HEK293T (cell line): ENCODE data around the gene SEMA3D.

Experiments used
- BHLHE40 ChIP-seq: fragments of 450-650 bp; IDR thresholded peaks from 2 replicates; pipeline ENCODE4 v1.6.1; 2016; ENCODE audit warnings: mild to moderate bottlenecking, moderate library complexity, borderline replicate concordance
- CTBP1 ChIP-seq: fragments of 450-650 bp; IDR thresholded peaks from 2 replicates; pipeline ENCODE4 v1.6.1; 2016; ENCODE audit warnings: borderline replicate concordance
- ELF4 ChIP-seq: fragments of 450-650 bp; IDR thresholded peaks from 2 replicates; pipeline ENCODE4 v1.6.1; 2017; ENCODE audit warnings: antibody characterized with exemption
- FOXA1 ChIP-seq: fragments of 450-650 bp; IDR thresholded peaks from 2 replicates; pipeline ENCODE4 v1.6.1; 2016; ENCODE audit warnings: mild to moderate bottlenecking
- LEF1 ChIP-seq: fragments of 450-650 bp; IDR thresholded peaks from 2 replicates; pipeline ENCODE4 v1.6.1; 2017; ENCODE audit warnings: mild to moderate bottlenecking, borderline replicate concordance
- NFRKB ChIP-seq: fragments of 450-650 bp; IDR thresholded peaks from 2 replicates; pipeline ENCODE4 v1.6.1; 2016; ENCODE audit warnings: mild to moderate bottlenecking, moderate library complexity
- PKNOX1 ChIP-seq: fragments of 450-650 bp; IDR thresholded peaks from 2 replicates; pipeline ENCODE4 v1.6.1; 2016
- SUZ12 ChIP-seq: fragments of 450-650 bp; IDR thresholded peaks from 2 replicates; pipeline ENCODE4 v1.6.1; 2016; ENCODE audit warnings: mild to moderate bottlenecking

DNA sequence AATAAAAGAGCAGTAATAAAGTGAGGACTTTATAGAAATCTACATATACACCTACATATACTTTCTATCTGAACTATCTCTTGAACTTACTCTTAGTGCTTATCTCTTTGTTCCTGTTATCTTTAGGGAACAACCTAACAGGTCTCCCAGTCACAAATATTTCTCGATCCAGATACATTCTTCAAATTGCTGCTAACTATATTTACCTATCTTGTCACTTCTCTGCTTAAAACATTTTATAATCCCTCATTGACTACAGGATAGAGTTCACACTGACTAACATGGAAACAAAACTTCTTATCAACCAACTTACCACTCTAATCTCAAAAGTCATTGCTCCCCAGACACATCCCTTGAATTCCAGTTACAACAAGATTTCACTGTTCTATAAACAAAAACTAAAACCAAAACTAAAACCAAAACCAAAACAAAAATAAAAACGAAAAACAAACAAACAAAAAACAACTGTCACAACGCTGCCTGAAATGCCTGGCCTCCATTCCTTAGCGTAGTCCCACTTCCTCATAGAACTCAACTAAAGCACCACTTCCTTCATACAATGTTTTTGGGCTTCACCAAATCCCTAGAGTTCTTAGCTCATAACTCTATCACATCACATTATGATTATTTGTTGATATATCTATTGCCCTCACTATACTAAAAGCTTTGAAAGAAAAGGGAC, 134.7 kb downstream of the SEMA3D start:
- TF ChIP-seq PKNOX1 (no peak), SUZ12 (no peak), LEF1 (no peak), CTBP1 (no peak), ELF4 (no peak), NFRKB (no peak), FOXA1 (no peak), BHLHE40 (no peak)
